Measurements from ENCODE around the gene MICB.

GRCh38 chr6:31525932-31526591 is 28.1 kb downstream of the MICB start:
- TF ChIP-seq ATF2 (CRISPR knock-in tag; IDR thresholded peaks at IDR 0.05; ENCODE audit: borderline replicate concordance, low read depth) (no peak), FOXP4 (CRISPR knock-in tag; IDR thresholded peaks at IDR 0.05) (no peak), TEAD4 (CRISPR knock-in tag; IDR thresholded peaks at IDR 0.05) (no peak)
